Psoas muscle (tissue), 8 donors: ENCODE measurements around the gene WDFY1. TPM values are rescaled to one million over a fixed set of nuclear protein-coding genes. Genes with fewer than 3 reads are reported as not detected.

Experiments used
- ATAC-seq, 4 donors: fragments of 200-7000 bp; cut with Tn5 transposase; one replicate each; pipeline ENCODE4 v1.9.1; 2020; ENCODE audit warnings: moderate library complexity in 3 of 4, mild to moderate bottlenecking in 2 of 4
- DNase-seq, 2 donors: peaks; one replicate each; pipeline ENCODE4 v3.0.0-alpha.2; 2020
- H3K27ac ChIP-seq: fragments of 200-600 bp; one replicate; pipeline ENCODE4 v1.8.0; 2022
- H3K27me3 ChIP-seq, 3 donors: fragments of 200-600 bp in 1 of 3; one replicate each; pipeline versions ENCODE4 v1.6.1 to v1.8.0; 2013 to 2022; ENCODE audit warnings: low read length in 2 of 3, mild to moderate bottlenecking in 2 of 3, moderate library complexity in 1 of 3; ENCODE audit not compliant: insufficient read depth in 3 of 3
- H3K36me3 ChIP-seq, 2 donors: fragments of 200-600 bp in 1 of 2; one replicate each; pipeline versions ENCODE4 v1.6.1 to v1.8.0; 2013 to 2022; ENCODE audit warnings: low read depth in 1 of 2, mild to moderate bottlenecking in 1 of 2, moderate library complexity in 1 of 2; ENCODE audit not compliant: insufficient read depth in 1 of 2
- H3K4me1 ChIP-seq: fragments of 200-600 bp; one replicate; pipeline ENCODE4 v1.8.0; 2022
- H3K4me3 ChIP-seq: fragments of 200-600 bp; one replicate; pipeline ENCODE4 v1.8.0; 2022; ENCODE audit warnings: mild to moderate bottlenecking
- H3K9me3 ChIP-seq: fragments of 200-600 bp; one replicate; pipeline ENCODE4 v1.8.0; 2022
- WGBS, 3 donors: extraction: QIAGEN DNeasy Blood & Tissue Kit; methylation state at CpG; one replicate each; pipeline versions ENCODE4 v1.1.6 to v1.1.7; 2013; 5-methylcytosine and 5-hydroxymethylcytosine counted together
- intact Hi-C, 2 donors: fragments of 100-400 bp; cut with DNase I; formaldehyde crosslinking; loops; one replicate each; pipeline versions ENCODE4 v1.11.0 to v1.14.2; 2022
- polyA plus RNA-seq, 3 donors: library from polyadenylated mRNA; stranded (reverse); fragments of 200-250 nt; gene quantifications; one replicate each; pipeline ENCODE4 v1.2.3, GENCODE V29; 2013
- total RNA-seq, 4 donors: library from RNA; stranded (reverse); fragmentation: NEBNext Ultra II Directional in 2 of 4; extraction: Animal tissue kit (Norgen Biotek cat#: 25700) in 2 of 4; gene quantifications; one replicate each; pipeline versions ENCODE4 v1.2.1 to v1.2.4, GENCODE V29; 2021 to 2023
- TF ChIP-seq, protein P1 (sequence below): fragments of 200-600 bp; IDR thresholded peaks from one replicate; pipeline ENCODE4 v1.8.0; 2022; ENCODE audit warnings: antibody characterized with exemption
- donor health status: healthy with polysubstance abuse.
- donor health status: DM: no; HTN: no; CAD: no; lungs with moderate emphysema.
- donor health status: Bipolar disorder and iron deficiency.
- donor health status: healthy.
- donor health status: DM: yes; HTN: yes; CAD: no.
- donor health status: DM: no; HTN: no; CAD: no.
- donor health status: DM: no; HTN: no; CAD: no.
- donor health status: DM: yes; HTN: yes; CAD: no.

Gene WDFY1
- total and polyA plus RNA-seq, 7 donors: 9.7 to 21.8 (median 14.2) TPM

DNA sequence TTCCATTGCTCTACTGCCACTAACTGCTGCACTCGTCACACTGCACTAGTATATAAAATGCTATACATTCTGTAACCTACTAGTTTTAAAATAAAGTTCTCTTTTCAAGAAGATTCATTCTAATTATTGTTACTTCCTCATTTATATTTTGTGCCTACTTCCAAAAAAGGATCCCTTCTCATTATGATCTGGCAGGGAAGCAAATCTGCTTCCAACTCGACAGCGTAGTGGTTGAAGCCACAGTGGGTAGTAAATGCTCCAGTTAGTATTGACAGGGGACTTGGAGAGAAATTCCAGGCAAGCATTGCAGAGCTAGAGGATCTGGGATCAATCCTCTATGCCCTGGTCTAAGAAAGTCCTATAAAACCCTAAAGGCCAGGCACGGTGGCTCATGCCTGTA is 54.4 kb downstream of the WDFY1 start:
- Histone ChIP-seq H3K27ac (no peak overlapping the region), H3K4me1 (no peaks in the 10 kb centered on the region), H3K4me3 (no peak overlapping the region), H3K36me3 (peaks cover 5 to 95% of the 10 kb centered on the region in 2 donors), H3K9me3 (no peaks in the 10 kb centered on the region), H3K27me3 (no peaks in the 10 kb centered on the region)
- intact Hi-C loops: no loop called here
- DNase-seq: no peak
- ATAC-seq: no peak
- TF ChIP-seq, protein P1, sequence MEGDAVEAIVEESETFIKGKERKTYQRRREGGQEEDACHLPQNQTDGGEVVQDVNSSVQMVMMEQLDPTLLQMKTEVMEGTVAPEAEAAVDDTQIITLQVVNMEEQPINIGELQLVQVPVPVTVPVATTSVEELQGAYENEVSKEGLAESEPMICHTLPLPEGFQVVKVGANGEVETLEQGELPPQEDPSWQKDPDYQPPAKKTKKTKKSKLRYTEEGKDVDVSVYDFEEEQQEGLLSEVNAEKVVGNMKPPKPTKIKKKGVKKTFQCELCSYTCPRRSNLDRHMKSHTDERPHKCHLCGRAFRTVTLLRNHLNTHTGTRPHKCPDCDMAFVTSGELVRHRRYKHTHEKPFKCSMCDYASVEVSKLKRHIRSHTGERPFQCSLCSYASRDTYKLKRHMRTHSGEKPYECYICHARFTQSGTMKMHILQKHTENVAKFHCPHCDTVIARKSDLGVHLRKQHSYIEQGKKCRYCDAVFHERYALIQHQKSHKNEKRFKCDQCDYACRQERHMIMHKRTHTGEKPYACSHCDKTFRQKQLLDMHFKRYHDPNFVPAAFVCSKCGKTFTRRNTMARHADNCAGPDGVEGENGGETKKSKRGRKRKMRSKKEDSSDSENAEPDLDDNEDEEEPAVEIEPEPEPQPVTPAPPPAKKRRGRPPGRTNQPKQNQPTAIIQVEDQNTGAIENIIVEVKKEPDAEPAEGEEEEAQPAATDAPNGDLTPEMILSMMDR: no peak
- WGBS, 3 donors: 67 to 85% (median 72%) methylated on average over 4 of the region's 4 CpGs

DNA sequence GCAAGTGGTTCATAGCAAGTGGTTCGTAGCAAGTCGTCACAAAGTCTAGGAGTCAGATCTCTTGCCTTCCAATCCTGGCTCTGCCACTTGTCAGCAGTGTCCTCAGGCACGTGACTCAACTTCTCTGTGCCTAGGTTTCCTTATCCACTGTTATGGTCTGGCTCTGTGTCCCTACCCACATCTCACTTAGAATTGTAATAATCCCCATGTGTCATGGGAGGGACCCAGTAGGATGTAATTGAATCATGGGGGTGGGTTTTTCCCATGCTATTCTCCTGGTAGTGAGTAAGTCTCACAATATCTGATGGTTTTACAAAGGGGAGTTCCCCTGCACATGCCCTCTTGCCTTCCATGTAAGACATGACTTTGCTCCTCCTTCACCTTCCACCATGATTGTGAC is 55.9 kb downstream of the WDFY1 start:
- Histone ChIP-seq H3K9me3 (no peaks in the 10 kb centered on the region), H3K27me3 (no peaks in the 10 kb centered on the region), H3K27ac (no peak overlapping the region), H3K36me3 (peaks cover 5 to 95% of the 10 kb centered on the region in 2 donors), H3K4me3 (no peak overlapping the region), H3K4me1 (no peaks in the 10 kb centered on the region)
- no peak for DNase-seq
- 94 to 100% (median 99%) methylated on average over 3 of the region's 3 CpGs for WGBS, 3 donors
- TF ChIP-seq, protein P1: no peak
- ATAC-seq: no peak
- intact Hi-C loops: no loop called here

DNA sequence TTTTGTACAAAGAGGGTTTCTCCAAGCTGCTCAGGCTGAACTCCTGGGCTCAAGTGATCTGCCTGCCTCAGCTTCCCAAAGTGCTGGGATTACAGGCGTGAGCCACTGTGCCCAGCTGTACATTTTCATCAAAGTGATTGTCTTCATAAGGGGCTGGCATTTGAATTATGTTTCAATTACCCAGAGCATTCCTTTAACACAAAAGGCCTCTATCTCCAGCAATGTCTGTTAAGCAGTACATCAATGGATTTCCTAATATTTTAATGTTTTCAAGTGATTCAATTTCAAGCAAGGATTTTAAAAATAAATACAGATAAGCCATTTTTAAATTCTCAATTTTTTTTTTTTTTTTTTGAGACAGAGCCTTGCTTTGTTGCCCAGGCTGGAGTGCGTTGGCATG is 56.9 kb downstream of the WDFY1 start:
- Histone ChIP-seq H3K36me3 (peaks cover 5 to 95% of the 10 kb centered on the region in 2 donors), H3K27me3 (no peaks in the 10 kb centered on the region), H3K4me3 (no peak overlapping the region), H3K4me1 (no peaks in the 10 kb centered on the region), H3K27ac (no peak overlapping the region), H3K9me3 (no peaks in the 10 kb centered on the region)
- TF ChIP-seq, protein P1: no peak
- intact Hi-C loops: no loop called here
- no peak for DNase-seq
- ATAC-seq: no peak
- 94 to 98% (median 96%) methylated on average over 2 of the region's 2 CpGs for WGBS, 3 donors

DNA sequence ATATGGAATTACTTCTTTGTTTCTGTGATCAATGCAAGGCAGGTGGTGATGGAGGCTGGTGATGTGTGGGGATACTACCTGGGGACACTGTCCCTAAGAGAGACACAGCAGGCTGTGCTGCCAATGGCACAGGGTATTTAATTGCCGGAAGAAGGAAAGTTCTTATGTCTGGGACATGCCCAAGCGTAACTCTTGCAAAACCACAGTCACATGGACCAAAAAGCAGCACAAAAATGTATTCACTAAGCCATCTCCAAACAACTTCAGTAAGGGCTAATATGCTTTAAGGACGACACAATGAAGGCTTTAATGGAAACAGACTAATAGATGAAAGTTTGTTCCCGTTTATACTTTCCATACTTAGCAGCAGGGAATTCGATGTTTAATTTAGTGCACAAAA is 58.0 kb downstream of the WDFY1 start:
- WGBS, 3 donors: 77 to 93% (median 84%) methylated on average over 5 of the region's 5 CpGs
- H3K27ac ChIP-seq: no peak overlapping the region
- H3K36me3 ChIP-seq: peaks cover 5 to 95% of the 10 kb centered on the region in 2 donors
- TF ChIP-seq, protein P1: no peak
- intact Hi-C loops: no loop called here
- no peak for ATAC-seq
- H3K4me3 ChIP-seq: no peak overlapping the region
- no peaks in the 10 kb centered on the region for H3K27me3 ChIP-seq
- H3K4me1 ChIP-seq: no peaks in the 10 kb centered on the region
- no peak for DNase-seq
- H3K9me3 ChIP-seq: no peaks in the 10 kb centered on the region

DNA sequence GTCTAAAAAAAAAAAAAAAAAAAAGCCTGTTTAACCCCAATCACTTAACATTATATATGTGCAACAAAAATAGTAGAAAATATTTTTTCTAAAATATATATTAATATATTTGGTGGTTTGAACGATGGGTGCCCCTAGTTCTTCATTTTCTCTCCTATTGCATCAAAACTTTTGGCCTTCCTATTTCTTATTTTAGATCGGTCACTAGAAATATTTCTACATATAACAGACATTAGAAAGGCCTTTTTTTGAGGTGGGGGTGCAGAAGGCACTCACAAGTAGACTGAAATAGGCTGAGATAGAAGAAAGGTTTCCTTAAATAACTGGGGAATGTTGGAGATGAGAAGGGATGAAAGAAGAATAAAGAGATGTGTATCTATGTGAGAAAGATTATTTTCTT is 58.4 kb downstream of the WDFY1 start:
- DNase-seq: no peak
- Histone ChIP-seq H3K4me3 (no peak overlapping the region), H3K27me3 (no peaks in the 10 kb centered on the region), H3K27ac (no peak overlapping the region), H3K4me1 (no peaks in the 10 kb centered on the region), H3K36me3 (peaks cover 5 to 95% of the 10 kb centered on the region in 2 donors), H3K9me3 (no peaks in the 10 kb centered on the region)
- intact Hi-C loops: no loop called here
- 0 to 53% (median 0%) methylated on average over 2 of the region's 2 CpGs for WGBS, 3 donors
- TF ChIP-seq, protein P1: no peak
- ATAC-seq: no peak
